GM12875 (cell line): ENCODE results near the gene LYRM4.

ENCODE experiments used
- H3K4me3 ChIP-seq: one replicate; pipeline ENCODE4 v1.5.1; 2011; ENCODE audit warnings: low read depth, low read length, control low read depth
- CTCF ChIP-seq: IDR thresholded peaks from 2 replicates; pipeline ENCODE4 v1.5.1; 2011; ENCODE audit warnings: low read depth, mild to moderate bottlenecking, control low read depth, inconsistent platforms, low read length, moderate library complexity, borderline replicate concordance; ENCODE audit not compliant: insufficient read depth

LYRM4 gene

GRCh38 chr6:5260661-5261544 is at the start of gene LYRM4, which contains the start of gene FARS2:
Gene LYRM4 (minus strand): TSS chr6:5260950. CDS start chr6:5260733, 217 bp downstream.
Gene FARS2 (plus strand): TSS chr6:5261513.
- TF ChIP-seq CTCF = peak; percentile 11; the same call in 1 of the 2 replicates
- H3K4me3 ChIP-seq = peak within 1 kb of the TSS; percentile 67

GRCh38 chr6:5308066-5308465 is 47.3 kb upstream of the LYRM4 start:
- TF ChIP-seq CTCF = no peak
- no peak overlapping the region for H3K4me3 ChIP-seq

- H3K4me3 ChIP-seq = no peak overlapping the region
- TF ChIP-seq CTCF = no peak
Measured at GRCh38 chr6:5307058-5307457, 46.3 kb upstream of the LYRM4 start.

GRCh38 chr6:5305968-5306626 is 45.3 kb upstream of the LYRM4 start:
- TF ChIP-seq CTCF = no peak

GRCh38 chr6:5303682-5304081 is 42.9 kb upstream of the LYRM4 start:
- no peak for TF ChIP-seq CTCF
- H3K4me3 ChIP-seq = no peak overlapping the region

More at GRCh38 chr6:5305968-5306626, 45.3 kb upstream of the LYRM4 start:
- H3K4me3 ChIP-seq = no peak overlapping the region

- peak; percentile 86 for TF ChIP-seq CTCF
- no peak overlapping the region for H3K4me3 ChIP-seq
Measured at GRCh38 chr6:5302995-5303622, 42.4 kb upstream of the LYRM4 start.
